Osteocyte (in vitro differentiated cells): ENCODE results near the gene CD27. TPM values are rescaled to one million over a fixed set of nuclear protein-coding genes. Genes with fewer than 3 reads are reported as not detected.
"Not testable (repeated sequence)": the region's sequence is repeated elsewhere in the genome, so short reads cannot be mapped to it uniquely, and the experiment has no call there.

Experiments
- DNase-seq: peaks from one replicate; pipeline ENCODE4 v3.0.0; 2021; ENCODE audit warnings: mixed read lengths; ENCODE audit not compliant: unreplicated experiment; ENCODE audit errors: extremely low spot score
- H3K27ac Mint-ChIP-seq: one replicate; pipeline ENCODE4 v1.8.0; 2021; ENCODE audit warnings: mild to moderate bottlenecking, mixed read lengths; ENCODE audit not compliant: unreplicated experiment
- H3K27me3 Mint-ChIP-seq: one replicate; pipeline ENCODE4 v1.8.0; 2021; ENCODE audit warnings: mixed read lengths; ENCODE audit not compliant: unreplicated experiment
- H3K36me3 Mint-ChIP-seq: one replicate; pipeline ENCODE4 v1.8.0; 2021; ENCODE audit warnings: mixed read lengths; ENCODE audit not compliant: unreplicated experiment
- H3K4me1 Mint-ChIP-seq: one replicate; pipeline ENCODE4 v1.8.0; 2021; ENCODE audit warnings: mixed read lengths; ENCODE audit not compliant: unreplicated experiment
- H3K4me3 Mint-ChIP-seq: one replicate; pipeline ENCODE4 v1.8.0; 2021; ENCODE audit warnings: mild to moderate bottlenecking, moderate library complexity, mixed read lengths; ENCODE audit not compliant: unreplicated experiment
- H3K9me3 Mint-ChIP-seq: one replicate; pipeline ENCODE4 v1.8.0; 2021; ENCODE audit warnings: mixed read lengths; ENCODE audit not compliant: unreplicated experiment
- CTCF ChIP-seq: fragments of 200-600 bp; sonication (generic); IDR thresholded peaks from 2 replicates; pipeline ENCODE4 v1.5.0; 2021; ENCODE audit warnings: antibody characterized with exemption, mild to moderate bottlenecking, moderate library complexity
- total RNA-seq: library from RNA; stranded (reverse); gene quantifications from 2 replicates; pipeline ENCODE4 v1.2.1, GENCODE V29; 2021

CD27 gene
- total RNA-seq, 1 donor from 2014 or later = not detected

DNA sequence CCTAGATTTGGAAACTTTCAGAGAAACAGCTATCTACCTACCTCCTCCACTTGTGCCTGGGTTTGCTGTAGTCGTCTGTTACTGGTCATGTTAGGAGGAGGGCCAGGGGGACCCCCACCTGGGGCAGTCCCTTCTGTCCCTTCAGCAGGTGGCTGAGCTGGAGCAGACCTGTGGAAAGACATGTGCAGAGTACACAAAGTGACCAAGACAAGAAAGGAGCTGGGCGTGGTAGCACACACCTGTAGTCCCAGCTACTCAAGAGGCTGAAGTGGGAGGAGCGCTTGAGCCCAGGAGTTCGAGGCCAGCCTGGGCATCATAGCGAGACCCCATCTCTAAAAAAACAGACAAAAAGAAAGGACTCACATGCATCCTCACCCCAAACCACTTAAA lies 21.4 kb downstream of the CD27 start:
- no peaks in the 10 kb centered on the region for H3K27me3 Mint-ChIP-seq
- H3K9me3 Mint-ChIP-seq = no peaks in the 10 kb centered on the region
- H3K36me3 Mint-ChIP-seq = peaks cover 11% of the 10 kb centered on the region
- no peak for TF ChIP-seq CTCF
- no peak for DNase-seq
- peaks cover 27% of the 10 kb centered on the region for H3K4me1 Mint-ChIP-seq
- H3K4me3 Mint-ChIP-seq = no peak overlapping the region
- no peak overlapping the region for H3K27ac Mint-ChIP-seq

DNA sequence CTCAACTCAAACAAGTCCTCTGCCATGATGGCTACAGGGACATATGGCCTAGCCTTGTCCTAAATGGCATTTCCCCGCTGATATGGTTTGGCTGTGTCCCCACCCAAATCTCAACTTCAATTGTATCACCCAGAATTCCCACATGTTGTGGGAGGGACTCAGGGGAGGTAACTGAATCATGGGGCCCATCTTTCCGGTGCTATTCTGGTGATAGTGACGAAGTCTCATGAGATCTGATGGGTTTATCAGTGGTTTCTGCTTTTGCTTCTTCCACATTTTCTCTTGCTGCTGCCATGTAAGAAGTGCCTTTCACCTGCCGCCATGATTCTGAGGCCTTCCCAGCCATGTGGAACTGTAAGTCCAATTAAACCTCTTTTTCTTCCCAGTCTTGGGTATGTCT lies 22.0 kb downstream of the CD27 start:
- H3K4me3 Mint-ChIP-seq, H3K27ac Mint-ChIP-seq, H3K27me3 Mint-ChIP-seq, H3K36me3 Mint-ChIP-seq, H3K9me3 Mint-ChIP-seq, DNase-seq: not testable (repeated sequence)
- peaks cover 29% of the 10 kb centered on the region for H3K4me1 Mint-ChIP-seq

GRCh38 chr12:6467571-6468282 lies 23.0 kb downstream of the CD27 start:
- H3K4me1 Mint-ChIP-seq = peaks cover 29% of the 10 kb centered on the region
- not testable (repeated sequence) for DNase-seq, H3K9me3 Mint-ChIP-seq, H3K27ac Mint-ChIP-seq, H3K4me3 Mint-ChIP-seq, H3K27me3 Mint-ChIP-seq, H3K36me3 Mint-ChIP-seq

GRCh38 chr12:6468283-6468575 lies 23.5 kb downstream of the CD27 start:
- Mint-ChIP-seq H3K36me3 (peaks cover 7% of the 10 kb centered on the region), H3K4me3 (no peak overlapping the region), H3K9me3 (no peaks in the 10 kb centered on the region), H3K27ac (no peak overlapping the region), H3K27me3 (no peaks in the 10 kb centered on the region), H3K4me1 (peaks cover 29% of the 10 kb centered on the region)
- DNase-seq = no peak
- no peak for TF ChIP-seq CTCF

DNA sequence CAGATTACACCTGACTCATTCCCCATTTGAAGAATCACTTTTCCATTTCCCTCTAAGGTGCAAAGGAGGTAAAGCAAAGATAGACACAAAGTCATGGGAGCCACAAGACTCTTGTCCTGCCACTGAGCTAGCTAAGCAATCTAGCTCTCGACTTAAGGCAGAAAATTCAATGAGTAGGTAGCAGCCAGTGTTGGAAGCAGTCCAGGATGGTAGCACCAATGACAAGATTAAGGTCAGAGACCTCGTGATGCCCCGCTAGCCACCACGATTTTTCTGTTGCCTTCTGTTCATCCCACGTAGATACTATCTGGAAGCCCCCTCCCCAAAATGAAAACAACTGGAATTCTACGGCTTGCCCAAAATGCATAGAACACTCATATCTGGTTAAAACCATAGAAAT lies 24.3 kb downstream of the CD27 start:
- no peak for TF ChIP-seq CTCF
- Mint-ChIP-seq H3K4me3 (peak overlapping the region; percentile 5), H3K36me3 (peaks cover 3% of the 10 kb centered on the region), H3K27ac (no peak overlapping the region), H3K27me3 (no peaks in the 10 kb centered on the region), H3K9me3 (no peaks in the 10 kb centered on the region), H3K4me1 (peaks cover 29% of the 10 kb centered on the region)
- no peak for DNase-seq

GRCh38 chr12:6469609-6470374 lies 25.0 kb downstream of the CD27 start:
- Mint-ChIP-seq H3K27me3 (no peaks in the 10 kb centered on the region), H3K27ac (peak overlapping the region; percentile 54), H3K4me3 (peak overlapping the region; percentile 83), H3K36me3 (no peaks in the 10 kb centered on the region), H3K4me1 (peaks cover 31% of the 10 kb centered on the region), H3K9me3 (no peaks in the 10 kb centered on the region)
- DNase-seq = no peak
- TF ChIP-seq CTCF = no peak
